ENCODE measurements around the gene RNF103.

DNA sequence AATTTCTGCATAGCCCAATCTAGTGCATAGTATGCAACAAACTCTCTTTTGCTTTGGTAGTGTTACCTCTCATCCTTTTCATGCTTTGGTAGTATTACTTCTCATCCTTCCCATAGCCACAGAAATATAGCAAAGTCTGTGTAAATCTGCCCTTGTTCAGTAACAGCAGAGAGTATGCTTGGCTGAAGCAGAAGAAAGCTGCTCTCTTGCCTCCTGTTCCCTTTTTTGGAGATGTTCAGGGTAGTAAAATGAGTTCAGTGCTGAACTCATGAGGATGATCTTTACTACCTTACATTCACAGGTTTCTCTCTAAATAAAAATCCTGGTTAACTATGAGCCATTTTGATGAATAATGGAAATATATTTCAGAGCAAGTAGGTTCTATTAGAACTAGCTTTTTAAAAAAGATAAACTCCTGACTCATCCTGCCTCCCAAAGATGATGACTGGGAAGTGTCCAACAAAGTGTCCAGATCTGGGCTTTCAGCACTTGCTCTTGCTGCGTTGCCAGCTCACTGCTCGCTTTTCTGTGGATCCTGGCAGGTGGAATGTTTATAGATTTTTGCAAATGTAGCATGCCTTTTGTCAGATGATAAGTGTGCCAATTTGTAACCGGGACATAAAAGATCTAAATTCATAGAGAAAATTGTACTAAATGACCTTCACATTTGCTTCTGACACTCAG is 31.0 kb downstream of the RNF103 start:
- TF ChIP-seq EZH2 (IDR thresholded peaks at IDR 0.05; ENCODE audit: insufficient read depth, poor library complexity, severe bottlenecking) (no peak), EZH2phosphoT487 (IDR thresholded peaks at IDR 0.05; ENCODE audit: insufficient read depth, low read depth) (no peak)

All from GM23248 (cell line).